T-helper 2 cell treated with Interferon-gamma antibody and Interleukin-4, amounts not matched to agents 100 ng/mL and 5 ng/mL, for 36 hours (primary cell): ENCODE measurements around the gene TBRG4. TPM values are rescaled to one million over a fixed set of nuclear protein-coding genes. Genes with fewer than 3 reads are reported as not detected.

Source experiments
- intact Hi-C: fragments of 100-400 bp; cut with micrococcal nuclease; formaldehyde crosslinking; loops from one replicate; pipeline ENCODE4 v1.15.1; 2023
- total RNA-seq: library from RNA; stranded (reverse); gene quantifications from 2 replicates; pipeline ENCODE4 v1.2.3, GENCODE V29; 2022

TBRG4 gene
- total RNA-seq, 1 donor from 2014 or later, result 119 TPM

- intact Hi-C loops, result no loop called here
Observed at GRCh38 chr7:45098983-45099839, 12.3 kb downstream of the TBRG4 start.

- intact Hi-C loops, result no loop called here
Observed at GRCh38 chr7:45092931-45093235, 18.6 kb downstream of the TBRG4 start.

- intact Hi-C loops, result no loop called here
Observed at GRCh38 chr7:45092100-45092930, 19.2 kb downstream of the TBRG4 start.

GRCh38 chr7:45089341-45089891 is 22.1 kb downstream of the TBRG4 start:
- intact Hi-C loops, result no loop called here

- intact Hi-C loops, result no loop called here
Observed at GRCh38 chr7:45088821-45089340, 22.6 kb downstream of the TBRG4 start, which contains the start of gene NACAD. NACAD (minus strand) TSS chr7:45088969; CDS start chr7:45088894, 75 bp downstream.

GRCh38 chr7:45088146-45088701 is 23.3 kb downstream of the TBRG4 start:
- intact Hi-C loops, result no loop called here

- intact Hi-C loops, result no loop called here
Observed at GRCh38 chr7:45087301-45088145, 24.0 kb downstream of the TBRG4 start.

GRCh38 chr7:45086331-45087065 is 25.0 kb downstream of the TBRG4 start:
- intact Hi-C loops, result no loop called here

- intact Hi-C loops, result no loop called here
Observed at GRCh38 chr7:45085619-45086200, 25.8 kb downstream of the TBRG4 start.

- intact Hi-C loops, result loop anchor here (5.0 kb wide), 1 partner anchor 52 kb away; no protein-coding TSS in a partner anchor
Observed at GRCh38 chr7:45084901-45085618, 26.4 kb downstream of the TBRG4 start.

GRCh38 chr7:45084336-45084735 is 27.2 kb downstream of the TBRG4 start:
- intact Hi-C loops, result loop anchor here (5.0 kb wide), 1 partner anchor 53 kb away; no protein-coding TSS in a partner anchor

GRCh38 chr7:45082831-45083331 is 28.6 kb downstream of the TBRG4 start:
- intact Hi-C loops, result loop anchor here (5.0 kb wide), 1 partner anchor 54 kb away; no protein-coding TSS in a partner anchor

- intact Hi-C loops, result loop anchor here (5.0 kb wide), 1 partner anchor 55 kb away; no protein-coding TSS in a partner anchor
Observed at GRCh38 chr7:45082031-45082830, 29.3 kb downstream of the TBRG4 start.

GRCh38 chr7:45081670-45081974 is 29.9 kb downstream of the TBRG4 start:
- intact Hi-C loops, result loop anchor here (5.0 kb wide), 1 partner anchor 56 kb away; no protein-coding TSS in a partner anchor

- intact Hi-C loops, result loop anchor here (5.0 kb wide), 1 partner anchor 56 kb away; no protein-coding TSS in a partner anchor
Observed at GRCh38 chr7:45080958-45081669, 30.4 kb downstream of the TBRG4 start.

GRCh38 chr7:45080265-45080957 is 31.1 kb downstream of the TBRG4 start:
- intact Hi-C loops, result loop anchor here (5.0 kb wide), 1 partner anchor 57 kb away; no protein-coding TSS in a partner anchor
